Measurements from ENCODE around the gene LZIC.
A peak's percentile ranks its signal among the peaks of the same experiment; 100 is the strongest.
"Not testable (repeated sequence)": the region's sequence is repeated elsewhere in the genome, so short reads cannot be mapped to it uniquely, and the experiment has no call there.

Gene LZIC

GRCh38 chr1:9929431-9930385 lies 13.5 kb downstream of the LZIC start:
- no peaks in the 10 kb centered on the region for H3K27me3 ChIP-seq (ENCODE audit: control insufficient read depth, insufficient read depth, low read length)
- peaks cover 14% of the 10 kb centered on the region for H3K36me3 ChIP-seq (ENCODE audit: control insufficient read depth, insufficient read depth, low read length)
- no peaks in the 10 kb centered on the region for H3K9me3 ChIP-seq (ENCODE audit: control insufficient read depth, insufficient read depth, low read length)
- H3K4me3 ChIP-seq (ENCODE audit: low read depth, low read length) = no peak overlapping the region
- peak overlapping the region; percentile 37 for H3K9ac ChIP-seq (ENCODE audit: low read depth, low read length)
- peaks cover 12% of the 10 kb centered on the region for H3K4me1 ChIP-seq (ENCODE audit: control insufficient read depth, insufficient read depth, low read length)

DNA sequence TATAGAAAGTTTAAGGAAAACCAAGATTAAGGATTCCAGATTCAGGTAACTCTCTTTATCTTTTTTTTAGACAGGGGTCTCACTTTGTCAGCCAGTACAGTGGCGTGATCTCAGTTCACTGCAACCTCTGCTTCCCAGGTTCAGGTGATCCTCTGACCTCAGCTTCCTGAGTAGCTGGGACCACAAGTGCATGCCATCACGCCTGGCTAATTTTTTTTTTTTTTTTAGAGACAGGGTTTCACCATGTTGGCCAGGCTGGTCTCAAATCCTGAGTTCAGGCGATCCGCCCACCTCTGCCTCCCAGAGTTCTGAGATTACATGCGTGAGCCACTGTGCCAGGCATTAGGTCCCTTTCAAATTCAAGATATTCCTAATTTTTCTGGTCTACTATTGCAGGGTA lies 15.9 kb downstream of the LZIC start:
- Histone ChIP-seq H3K4me1 (ENCODE audit: control insufficient read depth, insufficient read depth, low read length) (peaks cover 20% of the 10 kb centered on the region), H3K36me3 (ENCODE audit: control insufficient read depth, insufficient read depth, low read length) (peaks cover 10% of the 10 kb centered on the region), H3K4me3 (ENCODE audit: low read depth, low read length) (no peak overlapping the region), H3K9me3 (ENCODE audit: control insufficient read depth, insufficient read depth, low read length) (no peaks in the 10 kb centered on the region), H3K9ac (ENCODE audit: low read depth, low read length) (no peak overlapping the region), H3K27me3 (ENCODE audit: control insufficient read depth, insufficient read depth, low read length) (no peaks in the 10 kb centered on the region)

GRCh38 chr1:9922342-9922741 lies 20.8 kb downstream of the LZIC start:
- Histone ChIP-seq H3K9me3 (ENCODE audit: control insufficient read depth, insufficient read depth, low read length) (no peaks in the 10 kb centered on the region), H3K4me3 (ENCODE audit: low read depth, low read length) (no peak overlapping the region), H3K4me1 (ENCODE audit: control insufficient read depth, insufficient read depth, low read length) (peaks cover 9% of the 10 kb centered on the region), H3K9ac (ENCODE audit: low read depth, low read length) (no peak overlapping the region), H3K36me3 (ENCODE audit: control insufficient read depth, insufficient read depth, low read length) (no peaks in the 10 kb centered on the region), H3K27me3 (ENCODE audit: control insufficient read depth, insufficient read depth, low read length) (no peaks in the 10 kb centered on the region)

DNA sequence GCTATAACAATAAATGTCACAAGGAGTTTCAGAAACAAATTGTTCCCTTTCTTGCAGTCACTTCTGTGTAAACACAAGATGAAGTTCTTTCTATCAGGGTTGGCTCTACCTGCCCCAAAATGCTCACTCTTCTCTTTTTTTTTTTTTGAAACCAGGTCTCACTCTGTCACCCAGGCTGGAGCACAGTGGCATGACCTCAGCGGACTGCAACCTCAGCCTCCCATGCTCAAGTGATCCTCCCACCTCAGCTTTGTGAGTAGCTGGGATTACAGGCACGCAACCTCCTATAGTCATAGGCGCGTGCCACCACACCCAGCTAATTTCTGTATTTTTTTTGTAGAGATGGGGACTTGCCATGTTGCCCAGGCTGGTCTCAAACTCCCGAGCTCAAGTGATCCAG lies 22.6 kb downstream of the LZIC start:
- Histone ChIP-seq H3K9me3 (ENCODE audit: control insufficient read depth, insufficient read depth, low read length) (no peaks in the 10 kb centered on the region), H3K36me3 (ENCODE audit: control insufficient read depth, insufficient read depth, low read length) (no peaks in the 10 kb centered on the region), H3K27me3 (ENCODE audit: control insufficient read depth, insufficient read depth, low read length) (no peaks in the 10 kb centered on the region), H3K4me1 (ENCODE audit: control insufficient read depth, insufficient read depth, low read length) (peaks cover 9% of the 10 kb centered on the region), H3K9ac (ENCODE audit: low read depth, low read length) (no peak overlapping the region), H3K4me3 (ENCODE audit: low read depth, low read length) (no peak overlapping the region)

- Histone ChIP-seq H3K27me3 (ENCODE audit: control insufficient read depth, insufficient read depth, low read length) (no peaks in the 10 kb centered on the region), H3K4me3 (ENCODE audit: low read depth, low read length) (no peak overlapping the region), H3K36me3 (ENCODE audit: control insufficient read depth, insufficient read depth, low read length) (no peaks in the 10 kb centered on the region), H3K9ac (ENCODE audit: low read depth, low read length) (no peak overlapping the region), H3K4me1 (ENCODE audit: control insufficient read depth, insufficient read depth, low read length) (peaks cover 8% of the 10 kb centered on the region), H3K9me3 (ENCODE audit: control insufficient read depth, insufficient read depth, low read length) (no peaks in the 10 kb centered on the region)
Measured at GRCh38 chr1:9917901-9918300, 25.3 kb downstream of the LZIC start.

DNA sequence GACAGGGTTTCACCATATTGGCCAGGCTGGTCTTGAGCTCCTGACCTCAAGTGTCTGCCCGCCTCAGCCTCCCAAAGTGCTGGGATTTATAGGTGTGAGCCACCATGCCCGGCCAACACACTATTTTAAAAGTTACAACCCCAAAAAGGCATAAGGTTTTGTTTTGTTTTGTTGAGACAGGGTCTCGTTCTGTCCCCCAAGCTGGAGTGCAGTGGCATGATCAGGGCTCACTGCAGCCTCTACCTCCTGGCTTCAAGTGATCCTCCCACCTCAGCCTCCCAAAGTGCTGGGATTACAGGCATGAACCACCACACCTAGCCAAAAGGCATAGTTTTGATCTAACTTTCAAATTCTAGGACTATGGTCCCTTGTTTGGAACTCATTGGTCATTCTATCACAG lies 25.7 kb downstream of the LZIC start:
- not testable (repeated sequence) for H3K4me1 ChIP-seq (ENCODE audit: control insufficient read depth, insufficient read depth, low read length); H3K9me3 ChIP-seq (ENCODE audit: control insufficient read depth, insufficient read depth, low read length); H3K9ac ChIP-seq (ENCODE audit: low read depth, low read length); H3K27me3 ChIP-seq (ENCODE audit: control insufficient read depth, insufficient read depth, low read length); H3K36me3 ChIP-seq (ENCODE audit: control insufficient read depth, insufficient read depth, low read length); H3K4me3 ChIP-seq (ENCODE audit: low read depth, low read length)

GRCh38 chr1:9916452-9916851 lies 26.7 kb downstream of the LZIC start:
- H3K9me3 ChIP-seq (ENCODE audit: control insufficient read depth, insufficient read depth, low read length) = no peaks in the 10 kb centered on the region
- no peaks in the 10 kb centered on the region for H3K36me3 ChIP-seq (ENCODE audit: control insufficient read depth, insufficient read depth, low read length)
- peaks cover 2% of the 10 kb centered on the region for H3K4me1 ChIP-seq (ENCODE audit: control insufficient read depth, insufficient read depth, low read length)
- no peak overlapping the region for H3K4me3 ChIP-seq (ENCODE audit: low read depth, low read length)
- H3K9ac ChIP-seq (ENCODE audit: low read depth, low read length) = no peak overlapping the region
- H3K27me3 ChIP-seq (ENCODE audit: control insufficient read depth, insufficient read depth, low read length) = no peaks in the 10 kb centered on the region

DNA sequence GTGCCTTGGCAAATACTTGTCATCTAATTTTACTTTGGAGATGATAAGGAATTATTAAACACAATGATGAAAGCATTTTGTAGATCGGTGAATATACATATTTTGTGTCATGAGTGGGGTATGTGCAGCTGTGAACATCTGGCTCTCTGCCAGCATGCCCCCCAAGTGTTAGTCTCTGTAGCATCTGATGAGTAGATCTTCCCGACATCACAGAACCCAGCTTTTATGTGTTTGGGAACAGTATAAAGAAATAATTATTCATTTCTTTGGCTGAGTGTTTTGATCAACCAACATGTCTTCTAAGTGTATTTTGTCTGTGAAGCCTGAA lies 28.6 kb downstream of the LZIC start:
- no peaks in the 10 kb centered on the region for H3K27me3 ChIP-seq (ENCODE audit: control insufficient read depth, insufficient read depth, low read length)
- H3K9me3 ChIP-seq (ENCODE audit: control insufficient read depth, insufficient read depth, low read length) = no peaks in the 10 kb centered on the region
- no peak overlapping the region for H3K9ac ChIP-seq (ENCODE audit: low read depth, low read length)
- H3K4me1 ChIP-seq (ENCODE audit: control insufficient read depth, insufficient read depth, low read length) = peaks cover 2% of the 10 kb centered on the region
- no peak overlapping the region for H3K4me3 ChIP-seq (ENCODE audit: low read depth, low read length)
- no peaks in the 10 kb centered on the region for H3K36me3 ChIP-seq (ENCODE audit: control insufficient read depth, insufficient read depth, low read length)

GRCh38 chr1:9912264-9912936 lies 30.8 kb downstream of the LZIC start:
- Histone ChIP-seq H3K27me3 (ENCODE audit: control insufficient read depth, insufficient read depth, low read length) (no peaks in the 10 kb centered on the region), H3K36me3 (ENCODE audit: control insufficient read depth, insufficient read depth, low read length) (no peaks in the 10 kb centered on the region), H3K9me3 (ENCODE audit: control insufficient read depth, insufficient read depth, low read length) (no peaks in the 10 kb centered on the region), H3K4me3 (ENCODE audit: low read depth, low read length) (no peak overlapping the region), H3K4me1 (ENCODE audit: control insufficient read depth, insufficient read depth, low read length) (peaks cover 6% of the 10 kb centered on the region), H3K9ac (ENCODE audit: low read depth, low read length) (no peak overlapping the region)

- H3K27me3 ChIP-seq (ENCODE audit: control insufficient read depth, insufficient read depth, low read length) = no peaks in the 10 kb centered on the region
- no peaks in the 10 kb centered on the region for H3K36me3 ChIP-seq (ENCODE audit: control insufficient read depth, insufficient read depth, low read length)
- peak overlapping the region; percentile 76 for H3K4me3 ChIP-seq (ENCODE audit: low read depth, low read length)
- no peaks in the 10 kb centered on the region for H3K9me3 ChIP-seq (ENCODE audit: control insufficient read depth, insufficient read depth, low read length)
- H3K9ac ChIP-seq (ENCODE audit: low read depth, low read length) = peak overlapping the region; percentile 80
- peaks cover 7% of the 10 kb centered on the region for H3K4me1 ChIP-seq (ENCODE audit: control insufficient read depth, insufficient read depth, low read length)
Measured at GRCh38 chr1:9910423-9911178, 32.6 kb downstream of the LZIC start.

- Histone ChIP-seq H3K9me3 (ENCODE audit: control insufficient read depth, insufficient read depth, low read length) (no peaks in the 10 kb centered on the region), H3K36me3 (ENCODE audit: control insufficient read depth, insufficient read depth, low read length) (no peaks in the 10 kb centered on the region), H3K27me3 (ENCODE audit: control insufficient read depth, insufficient read depth, low read length) (no peaks in the 10 kb centered on the region), H3K4me1 (ENCODE audit: control insufficient read depth, insufficient read depth, low read length) (peaks cover 7% of the 10 kb centered on the region), H3K4me3 (ENCODE audit: low read depth, low read length) (peak within 1 kb of the TSS; percentile 76), H3K9ac (ENCODE audit: low read depth, low read length) (peak within 1 kb of the TSS; percentile 80)
Measured at GRCh38 chr1:9910076-9910422, 33.1 kb downstream of the LZIC start, which contains the start of gene CTNNBIP1. Gene CTNNBIP1, minus strand, starts transcription at chr1:9910269. Its CDS starts 38,205 bp downstream, at chr1:9872064.
